Neural crest cell (in vitro differentiated cells): ENCODE data around the gene FAAH2. TPM values are rescaled to one million over a fixed set of nuclear protein-coding genes. Genes with fewer than 3 reads are reported as not detected.
"Not testable (repeated sequence)": the region's sequence is repeated elsewhere in the genome, so short reads cannot be mapped to it uniquely, and the experiment has no call there.

Experiments used
- DNase-seq: peaks from one replicate; pipeline ENCODE4 v3.0.0; 2021; ENCODE audit warnings: low read depth, mixed read lengths, low spot score
- H3K27ac Mint-ChIP-seq: one replicate; pipeline ENCODE4 v1.8.0; 2021; ENCODE audit warnings: mild to moderate bottlenecking, mixed read lengths; ENCODE audit not compliant: unreplicated experiment
- H3K27me3 Mint-ChIP-seq: 2 replicates; pipeline ENCODE4 v1.8.0; 2021; ENCODE audit warnings: low read depth, mild to moderate bottlenecking, mixed read lengths
- H3K36me3 Mint-ChIP-seq: 2 replicates; pipeline ENCODE4 v1.8.0; 2021; ENCODE audit warnings: low read depth, mild to moderate bottlenecking, mixed read lengths
- H3K4me1 Mint-ChIP-seq: 2 replicates; pipeline ENCODE4 v1.8.0; 2021; ENCODE audit warnings: mixed read lengths
- H3K4me3 Mint-ChIP-seq: one replicate; pipeline ENCODE4 v1.8.0; 2021; ENCODE audit warnings: mild to moderate bottlenecking, mixed read lengths
- H3K9me3 Mint-ChIP-seq: 2 replicates; pipeline ENCODE4 v1.8.0; 2021; ENCODE audit warnings: mixed read lengths
- CTCF ChIP-seq: fragments of 200-600 bp; sonication (generic); conservative IDR thresholded peaks from 2 replicates; pipeline ENCODE4 v1.5.0; 2021; ENCODE audit warnings: antibody characterized with exemption, mild to moderate bottlenecking
- total RNA-seq: library from RNA; stranded (reverse); gene quantifications from 2 replicates; pipeline ENCODE4 v1.2.1, GENCODE V29; 2021

The FAAH2 gene
- total RNA-seq, 1 donor from 2014 or later = 0.63 TPM

- no peak for DNase-seq
- peaks cover 13% of the 10 kb centered on the region for H3K9me3 Mint-ChIP-seq
- H3K27ac Mint-ChIP-seq = no peak overlapping the region
- H3K36me3 Mint-ChIP-seq = no peaks in the 10 kb centered on the region
- no peak overlapping the region for H3K4me3 Mint-ChIP-seq
- no peak for TF ChIP-seq CTCF
- H3K27me3 Mint-ChIP-seq = no peaks in the 10 kb centered on the region
- H3K4me1 Mint-ChIP-seq = no peaks in the 10 kb centered on the region
These were observed 93.7 kb downstream of the FAAH2 start for GRCh38 chrX:57380026-57380796.

GRCh38 chrX:57394162-57394561 lies 107.7 kb downstream of the FAAH2 start:
- H3K9me3 Mint-ChIP-seq = peaks cover 17% of the 10 kb centered on the region
- H3K27me3 Mint-ChIP-seq, DNase-seq, H3K36me3 Mint-ChIP-seq, H3K4me1 Mint-ChIP-seq, H3K4me3 Mint-ChIP-seq, H3K27ac Mint-ChIP-seq: not testable (repeated sequence)

GRCh38 chrX:57403191-57403590 lies 116.7 kb downstream of the FAAH2 start:
- peaks cover 10% of the 10 kb centered on the region for H3K9me3 Mint-ChIP-seq
- H3K27me3 Mint-ChIP-seq, DNase-seq, H3K27ac Mint-ChIP-seq, H3K4me3 Mint-ChIP-seq, H3K4me1 Mint-ChIP-seq, H3K36me3 Mint-ChIP-seq: not testable (repeated sequence)

GRCh38 chrX:57406149-57406548 lies 119.6 kb downstream of the FAAH2 start:
- Mint-ChIP-seq H3K36me3 (peaks cover 3% of the 10 kb centered on the region), H3K4me1 (no peaks in the 10 kb centered on the region), H3K9me3 (peaks cover 8% of the 10 kb centered on the region), H3K27ac (no peak overlapping the region), H3K4me3 (no peak overlapping the region), H3K27me3 (no peaks in the 10 kb centered on the region)
- DNase-seq = no peak
- no peak for TF ChIP-seq CTCF

- Mint-ChIP-seq H3K9me3 (peaks cover 6% of the 10 kb centered on the region), H3K27me3 (no peaks in the 10 kb centered on the region), H3K4me1 (no peaks in the 10 kb centered on the region), H3K27ac (no peak overlapping the region), H3K4me3 (no peak overlapping the region), H3K36me3 (peaks cover 5% of the 10 kb centered on the region)
- TF ChIP-seq CTCF = no peak
- no peak for DNase-seq
These were observed 131.3 kb downstream of the FAAH2 start for GRCh38 chrX:57417827-57418226.

GRCh38 chrX:57422289-57422688 lies 135.8 kb downstream of the FAAH2 start:
- Mint-ChIP-seq H3K27me3 (no peaks in the 10 kb centered on the region), H3K4me1 (no peaks in the 10 kb centered on the region), H3K27ac (no peak overlapping the region), H3K36me3 (no peaks in the 10 kb centered on the region), H3K9me3 (peaks cover 3% of the 10 kb centered on the region), H3K4me3 (no peak overlapping the region)
- DNase-seq = no peak
- no peak for TF ChIP-seq CTCF
